Mononuclear cell (primary cell): Measurements from ENCODE around the gene RPRD1B. TPM values are rescaled to one million over a fixed set of nuclear protein-coding genes. Genes with fewer than 3 reads are reported as not detected.

Source experiments
- H3K27me3 ChIP-seq: 2 replicates; pipeline ENCODE4 v1.6.0; 2011; ENCODE audit warnings: low read length, control low read depth; ENCODE audit not compliant: insufficient read depth
- H3K4me1 ChIP-seq: 2 replicates; pipeline ENCODE4 v1.5.1; 2011; ENCODE audit warnings: mild to moderate bottlenecking, low read length, control low read depth; ENCODE audit not compliant: insufficient read depth
- H3K4me3 ChIP-seq: 2 replicates; pipeline ENCODE4 v1.5.1; 2011; ENCODE audit warnings: mild to moderate bottlenecking, low read length, moderate library complexity
- H3K9me3 ChIP-seq: 2 replicates; pipeline ENCODE4 v1.5.1; 2011; ENCODE audit warnings: low read depth, mild to moderate bottlenecking, control low read depth, low read length
- total RNA-seq: library from RNA; depleted of rRNA; stranded (reverse); fragments of >200 nt; gene quantifications from one replicate; pipeline ENCODE4 v1.2.3, GENCODE V29; 2012

The RPRD1B gene
- total RNA-seq, 1 donor = 69.2 TPM

GRCh38 chr20:38109591-38110524 is 76.3 kb downstream of the RPRD1B start:
- Histone ChIP-seq H3K4me3 (no peak overlapping the region), H3K9me3 (no peaks in the 10 kb centered on the region), H3K4me1 (peaks cover 9% of the 10 kb centered on the region), H3K27me3 (no peaks in the 10 kb centered on the region)

- Histone ChIP-seq H3K9me3 (no peaks in the 10 kb centered on the region), H3K27me3 (no peaks in the 10 kb centered on the region)
Measured at GRCh38 chr20:38110525-38111178, 77.1 kb downstream of the RPRD1B start.

GRCh38 chr20:38111366-38112232 is 78.1 kb downstream of the RPRD1B start:
- Histone ChIP-seq H3K9me3 (no peaks in the 10 kb centered on the region), H3K4me3 (no peak overlapping the region), H3K27me3 (no peaks in the 10 kb centered on the region), H3K4me1 (peaks cover 9% of the 10 kb centered on the region)

More at GRCh38 chr20:38110525-38111178, 77.1 kb downstream of the RPRD1B start:
- Histone ChIP-seq H3K4me3 (no peak overlapping the region), H3K4me1 (peaks cover 9% of the 10 kb centered on the region)

DNA sequence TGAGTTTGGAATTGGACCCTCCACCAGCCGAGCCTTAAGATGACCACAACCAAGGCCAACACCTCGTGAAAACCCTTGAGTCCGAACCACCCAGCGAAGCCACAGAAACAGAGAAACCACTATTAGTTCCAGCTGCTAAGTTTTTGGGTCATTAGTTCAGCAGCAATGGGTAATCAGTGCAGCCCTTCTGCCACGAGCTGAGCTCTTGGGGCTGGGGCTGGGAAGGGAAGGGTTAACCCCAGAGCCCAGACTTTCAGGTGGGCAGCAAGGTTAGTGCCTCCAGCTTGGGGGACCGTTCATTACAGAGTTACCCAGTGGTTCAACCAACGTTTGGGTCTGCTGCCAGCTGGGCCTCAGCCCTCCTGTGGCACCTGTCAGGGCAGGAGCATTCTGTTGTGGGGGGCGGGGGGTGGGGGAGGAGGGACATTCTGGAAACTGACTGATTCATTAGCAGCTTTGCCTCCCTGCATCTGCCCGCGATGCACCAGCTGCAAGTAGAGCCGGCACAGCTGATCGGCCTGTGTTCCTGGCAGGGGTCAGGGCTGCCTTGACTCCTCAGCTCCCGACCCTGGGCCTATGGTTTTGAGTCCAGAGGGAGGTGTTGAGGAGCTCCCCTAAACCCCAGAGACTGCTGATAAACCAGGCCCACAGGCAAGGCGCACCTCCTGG is 78.8 kb downstream of the RPRD1B start:
- Histone ChIP-seq H3K9me3 (no peaks in the 10 kb centered on the region), H3K27me3 (no peaks in the 10 kb centered on the region), H3K4me1 (peaks cover 9% of the 10 kb centered on the region), H3K4me3 (no peak overlapping the region)

DNA sequence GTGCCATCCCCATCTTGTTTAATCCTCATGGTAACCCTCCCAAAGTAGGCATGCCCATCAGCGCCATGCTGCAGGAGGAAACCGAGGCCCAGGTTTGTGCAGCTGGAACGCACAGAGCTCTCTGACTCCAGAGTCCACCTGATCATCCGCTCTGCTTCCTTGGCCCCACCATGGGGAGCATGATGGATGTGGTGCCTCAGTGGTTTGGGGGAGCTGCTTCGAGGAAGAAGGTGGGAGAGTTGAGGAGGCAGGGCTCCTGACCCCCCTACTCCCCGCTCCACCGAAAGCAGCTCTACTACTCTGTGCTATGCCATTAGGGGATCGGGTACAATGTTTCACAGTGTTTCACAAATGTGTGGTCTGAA is 79.4 kb downstream of the RPRD1B start:
- H3K9me3 ChIP-seq = no peaks in the 10 kb centered on the region
- no peaks in the 10 kb centered on the region for H3K27me3 ChIP-seq
- peaks cover 9% of the 10 kb centered on the region for H3K4me1 ChIP-seq
- no peak overlapping the region for H3K4me3 ChIP-seq

DNA sequence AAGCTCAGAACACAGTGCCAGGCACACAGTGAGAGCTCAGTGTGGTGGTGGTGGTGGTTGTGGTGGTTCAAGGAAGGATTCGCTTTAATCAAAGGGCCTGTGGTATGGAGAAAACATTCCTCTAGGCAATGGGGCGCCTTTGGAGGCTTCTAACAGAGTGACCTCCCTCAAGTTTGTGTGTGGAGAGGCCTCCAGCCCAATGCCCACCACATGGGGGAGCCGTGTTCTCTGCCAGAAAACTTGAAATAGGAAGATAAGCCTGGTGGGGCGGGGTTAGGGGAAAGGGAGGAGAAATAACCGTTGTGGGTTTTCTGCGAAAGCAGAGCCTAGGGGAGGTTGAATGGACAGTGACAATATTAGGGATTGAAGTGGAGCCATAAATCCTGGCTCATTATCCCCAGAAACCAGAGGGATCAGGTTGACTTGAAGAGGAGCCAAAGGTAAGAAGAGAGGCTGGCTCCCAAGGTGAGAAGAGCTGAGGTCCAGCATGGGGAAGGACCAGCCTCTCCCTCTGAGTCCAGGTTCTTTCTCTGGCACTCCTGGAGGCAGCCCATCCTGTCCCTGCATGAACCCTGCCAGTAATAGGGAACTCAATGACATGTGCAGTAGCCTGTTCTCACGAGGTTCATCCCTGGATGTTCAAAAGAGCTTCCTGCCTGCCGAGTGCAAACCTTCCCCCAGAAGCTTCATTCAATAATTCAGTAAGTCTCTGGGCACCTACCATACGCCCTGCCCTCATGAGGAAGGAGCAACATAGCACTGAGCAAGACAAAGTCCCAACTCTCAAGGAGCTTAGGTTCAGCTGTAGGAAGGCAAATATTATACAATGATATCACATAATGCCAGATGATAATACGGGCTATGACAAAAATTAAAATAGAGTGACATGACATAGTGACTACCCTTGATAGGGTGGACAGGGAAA is 80.1 kb downstream of the RPRD1B start:
- Histone ChIP-seq H3K9me3 (no peaks in the 10 kb centered on the region), H3K4me1 (peaks cover 9% of the 10 kb centered on the region)

DNA sequence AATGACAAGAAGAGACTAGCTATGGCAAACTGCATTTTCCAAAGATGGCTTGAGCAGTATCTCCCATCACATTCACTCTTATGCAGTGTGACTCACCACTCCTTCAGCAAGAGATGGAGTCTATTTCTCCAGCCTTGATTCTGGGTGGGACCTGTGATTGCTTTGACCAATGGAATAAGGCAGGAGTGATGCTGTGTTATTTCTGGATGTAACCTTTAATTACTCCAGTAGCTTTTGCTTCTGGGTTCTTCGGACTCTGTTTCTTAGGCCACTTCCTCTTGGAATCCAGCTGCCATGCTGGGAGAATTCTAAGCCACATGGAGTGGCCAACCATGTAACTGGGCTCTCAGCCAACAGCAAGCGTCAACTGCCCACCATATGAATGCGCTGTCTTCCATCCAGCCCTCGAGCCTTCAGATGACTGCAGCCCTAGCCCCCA is 80.8 kb downstream of the RPRD1B start:
- Histone ChIP-seq H3K9me3 (no peaks in the 10 kb centered on the region), H3K27me3 (no peaks in the 10 kb centered on the region), H3K4me1 (peaks cover 9% of the 10 kb centered on the region), H3K4me3 (no peak overlapping the region)

More for the DNA sequence above, 80.1 kb downstream of the RPRD1B start:
- Histone ChIP-seq H3K4me3 (no peak overlapping the region), H3K27me3 (no peaks in the 10 kb centered on the region)

- Histone ChIP-seq H3K9me3 (no peaks in the 10 kb centered on the region), H3K4me1 (peaks cover 9% of the 10 kb centered on the region), H3K4me3 (no peak overlapping the region), H3K27me3 (no peaks in the 10 kb centered on the region)
Measured at GRCh38 chr20:38115205-38115604, 81.7 kb downstream of the RPRD1B start.

- no peak overlapping the region for H3K4me3 ChIP-seq
- H3K9me3 ChIP-seq = no peaks in the 10 kb centered on the region
- peaks cover 9% of the 10 kb centered on the region for H3K4me1 ChIP-seq
- no peaks in the 10 kb centered on the region for H3K27me3 ChIP-seq
Measured at GRCh38 chr20:38115896-38116295, 82.3 kb downstream of the RPRD1B start.

DNA sequence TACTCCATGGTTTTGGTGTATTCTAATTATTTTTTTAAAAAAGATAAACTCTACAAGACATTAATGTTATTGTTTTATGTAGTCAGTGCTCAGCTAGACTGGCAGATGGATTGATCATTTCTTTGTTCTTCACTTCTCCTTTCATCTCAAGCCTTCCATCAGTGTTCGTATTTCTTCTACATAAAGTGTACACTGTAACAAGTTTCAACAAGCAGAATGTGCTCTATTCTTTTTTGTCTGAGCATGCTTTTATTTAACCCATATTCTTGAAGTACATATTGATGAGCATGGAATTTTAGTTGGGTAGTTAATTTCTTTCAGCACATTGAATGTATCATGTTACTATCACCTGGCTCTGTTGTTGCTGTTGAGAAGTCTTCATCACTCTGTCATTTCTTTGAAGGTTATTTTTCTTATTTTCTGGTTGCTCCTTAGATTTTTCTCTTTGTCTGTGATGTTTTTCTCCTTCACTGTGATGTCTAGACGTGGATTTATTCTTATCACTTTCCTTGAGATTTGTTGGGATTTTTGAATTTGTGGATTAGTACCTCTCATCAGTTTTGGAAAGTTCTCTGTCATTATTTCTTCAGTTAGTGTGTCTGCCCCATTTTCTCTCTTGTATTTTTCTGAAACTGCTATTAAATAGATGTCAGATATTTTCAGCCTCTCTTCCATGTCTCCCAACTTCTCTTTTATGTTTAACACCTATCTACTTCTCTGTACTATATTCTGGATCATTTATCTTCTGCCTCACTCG is 83.0 kb downstream of the RPRD1B start:
- Histone ChIP-seq H3K4me1 (peaks cover 9% of the 10 kb centered on the region), H3K27me3 (no peaks in the 10 kb centered on the region), H3K4me3 (no peak overlapping the region), H3K9me3 (no peaks in the 10 kb centered on the region)

- Histone ChIP-seq H3K4me1 (peaks cover 9% of the 10 kb centered on the region), H3K9me3 (no peaks in the 10 kb centered on the region), H3K27me3 (no peaks in the 10 kb centered on the region), H3K4me3 (no peak overlapping the region)
Measured at GRCh38 chr20:38117205-38117604, 83.7 kb downstream of the RPRD1B start.

DNA sequence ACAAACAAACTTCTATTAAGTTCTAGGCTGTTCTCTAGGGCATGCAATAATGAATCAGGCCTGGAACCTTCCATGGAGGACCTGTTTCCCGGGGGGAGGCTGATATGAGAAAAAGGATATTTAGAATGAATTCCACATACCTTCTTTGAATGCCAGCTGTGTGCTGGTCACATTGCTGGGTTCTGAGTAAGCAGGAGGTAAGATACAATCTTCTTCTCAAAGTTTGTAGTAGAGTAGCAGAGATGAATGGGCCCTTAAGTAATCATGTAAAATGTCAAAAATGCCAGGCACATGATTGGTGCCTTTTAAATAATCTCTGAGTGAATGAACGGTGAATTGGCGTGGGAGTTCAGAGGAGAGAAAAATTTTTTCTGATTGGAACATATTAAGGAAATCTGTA is 84.1 kb downstream of the RPRD1B start:
- H3K4me3 ChIP-seq = no peak overlapping the region
- H3K27me3 ChIP-seq = no peaks in the 10 kb centered on the region
- peaks cover 9% of the 10 kb centered on the region for H3K4me1 ChIP-seq
- no peaks in the 10 kb centered on the region for H3K9me3 ChIP-seq

GRCh38 chr20:38119446-38119845 is 85.9 kb downstream of the RPRD1B start:
- Histone ChIP-seq H3K4me1 (no peaks in the 10 kb centered on the region), H3K4me3 (no peak overlapping the region), H3K9me3 (no peaks in the 10 kb centered on the region), H3K27me3 (no peaks in the 10 kb centered on the region)
